Stimulated activated CD4-positive, alpha-beta T cell treated with anti-CD3 and anti-CD28 coated beads, Interleukin-1b, Interleukin-23, amount 100 ng/mL, for 4 hours (primary cell): ENCODE results near the gene KCNJ11.

Experiments
- DNase-seq, 2 donors: peaks; one replicate each; pipeline ENCODE4 v3.0.0-alpha.2; 2020; ENCODE audit warnings: low read depth in 2 of 2

The KCNJ11 gene

GRCh38 chr11:17366495-17366894 lies 22.0 kb downstream of the KCNJ11 start:
- no peak for DNase-seq

GRCh38 chr11:17354601-17354991 lies 33.9 kb downstream of the KCNJ11 start:
- DNase-seq: peak in 1 of 2 donors; percentile 55

GRCh38 chr11:17353821-17354600 lies 34.4 kb downstream of the KCNJ11 start:
- DNase-seq: no peak

- peak; percentile 41 to 49 for DNase-seq
These were observed 35.3 kb downstream of the KCNJ11 start for GRCh38 chr11:17352950-17353820.

GRCh38 chr11:17351510-17352176 lies 36.8 kb downstream of the KCNJ11 start, which contains the start of gene NCR3LG1:
TSS of gene NCR3LG1 (plus strand) at chr11:17351800. CDS start at chr11:17351970, 170 bp downstream.
- peak; percentile 51 to 62 for DNase-seq

- no peak for DNase-seq
These were observed 37.3 kb downstream of the KCNJ11 start for GRCh38 chr11:17351172-17351509.

- DNase-seq: no peak
These were observed 37.8 kb downstream of the KCNJ11 start for GRCh38 chr11:17350455-17351171.

GRCh38 chr11:17347676-17348075 lies 40.8 kb downstream of the KCNJ11 start:
- DNase-seq: no peak

GRCh38 chr11:17343907-17344306 lies 44.6 kb downstream of the KCNJ11 start:
- no peak for DNase-seq

GRCh38 chr11:17343257-17343656 lies 45.2 kb downstream of the KCNJ11 start:
- no peak for DNase-seq
